Bronchial epithelial cell (primary cell): ENCODE data around the gene B3GALT6. TPM values are rescaled to one million over a fixed set of nuclear protein-coding genes. Genes with fewer than 3 reads are reported as not detected.

Experiments
- DNase-seq: peaks from one replicate; pipeline ENCODE4 v3.0.0-alpha.2; 2010; ENCODE audit warnings: low read depth
- FAIRE-seq: peaks from 2 replicates; lab custom pipeline; 2011; peaks lifted over from hg19 to GRCh38; lab: Jason Lieb, UNC
- H3K27me3 ChIP-seq: 2 replicates; pipeline ENCODE4 v1.5.1; 2011; ENCODE audit warnings: low read length; ENCODE audit not compliant: control insufficient read depth, insufficient read depth
- H3K36me3 ChIP-seq: 2 replicates; pipeline ENCODE4 v1.5.1; 2011; ENCODE audit warnings: low read length; ENCODE audit not compliant: control insufficient read depth, insufficient read depth
- H3K4me3 ChIP-seq: 2 replicates; pipeline ENCODE4 v1.5.1; 2011; ENCODE audit warnings: mild to moderate bottlenecking, low read depth, low read length, control low read depth
- total RNA-seq: library from RNA; depleted of rRNA; stranded (reverse); fragments of >200 nt; gene quantifications from 2 replicates; pipeline ENCODE4 v1.2.1, GENCODE V29; 2014
- TF ChIP-seq, protein P1 (sequence below): IDR thresholded peaks from 2 replicates; pipeline ENCODE4 v1.5.1; 2011; ENCODE audit warnings: mild to moderate bottlenecking, moderate library complexity, low read length, control low read depth, inconsistent platforms; ENCODE audit not compliant: insufficient read depth, severe bottlenecking

The B3GALT6 gene
- total RNA-seq, 1 donor from 2014 or later, result 24.5 TPM

DNA sequence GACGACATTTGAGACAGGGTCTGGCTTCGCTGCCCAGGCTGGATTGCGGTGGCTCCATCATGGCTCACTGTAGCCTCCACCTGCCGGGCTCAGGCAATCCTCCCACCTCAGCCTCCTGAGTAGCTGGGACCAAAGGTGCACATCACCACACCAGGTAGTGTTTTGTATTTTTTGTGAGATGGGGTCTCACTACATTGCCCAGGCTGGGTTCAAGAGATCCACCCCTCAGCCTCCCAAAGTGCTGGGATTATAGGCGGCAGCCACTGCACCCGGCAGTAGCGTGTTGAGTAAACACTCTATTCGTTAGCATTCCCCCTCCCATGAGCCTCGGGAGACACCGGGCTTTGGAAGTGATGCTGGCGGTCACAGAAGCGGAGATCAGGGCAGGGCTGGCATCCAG lies 21.3 kb downstream of the B3GALT6 start:
- no peak for DNase-seq
- TF ChIP-seq, protein P1, sequence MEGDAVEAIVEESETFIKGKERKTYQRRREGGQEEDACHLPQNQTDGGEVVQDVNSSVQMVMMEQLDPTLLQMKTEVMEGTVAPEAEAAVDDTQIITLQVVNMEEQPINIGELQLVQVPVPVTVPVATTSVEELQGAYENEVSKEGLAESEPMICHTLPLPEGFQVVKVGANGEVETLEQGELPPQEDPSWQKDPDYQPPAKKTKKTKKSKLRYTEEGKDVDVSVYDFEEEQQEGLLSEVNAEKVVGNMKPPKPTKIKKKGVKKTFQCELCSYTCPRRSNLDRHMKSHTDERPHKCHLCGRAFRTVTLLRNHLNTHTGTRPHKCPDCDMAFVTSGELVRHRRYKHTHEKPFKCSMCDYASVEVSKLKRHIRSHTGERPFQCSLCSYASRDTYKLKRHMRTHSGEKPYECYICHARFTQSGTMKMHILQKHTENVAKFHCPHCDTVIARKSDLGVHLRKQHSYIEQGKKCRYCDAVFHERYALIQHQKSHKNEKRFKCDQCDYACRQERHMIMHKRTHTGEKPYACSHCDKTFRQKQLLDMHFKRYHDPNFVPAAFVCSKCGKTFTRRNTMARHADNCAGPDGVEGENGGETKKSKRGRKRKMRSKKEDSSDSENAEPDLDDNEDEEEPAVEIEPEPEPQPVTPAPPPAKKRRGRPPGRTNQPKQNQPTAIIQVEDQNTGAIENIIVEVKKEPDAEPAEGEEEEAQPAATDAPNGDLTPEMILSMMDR, result no peak
- no peak for FAIRE-seq

GRCh38 chr1:1253972-1254666 lies 22.1 kb downstream of the B3GALT6 start:
- TF ChIP-seq, protein P1, result no peak
- DNase-seq, result no peak
- Histone ChIP-seq H3K27me3 (no peaks in the 10 kb centered on the region), H3K36me3 (peaks cover 10% of the 10 kb centered on the region), H3K4me3 (no peak overlapping the region)
- no peak for FAIRE-seq

More for the DNA sequence above, 21.3 kb downstream of the B3GALT6 start:
- Histone ChIP-seq H3K36me3 (peaks cover 9% of the 10 kb centered on the region), H3K27me3 (no peaks in the 10 kb centered on the region), H3K4me3 (no peak overlapping the region)

GRCh38 chr1:1254667-1254998 lies 22.6 kb downstream of the B3GALT6 start:
- TF ChIP-seq, protein P1, result no peak
- peaks cover 13% of the 10 kb centered on the region for H3K36me3 ChIP-seq
- no peak overlapping the region for H3K4me3 ChIP-seq
- FAIRE-seq, result no peak
- no peak for DNase-seq
- H3K27me3 ChIP-seq, result no peaks in the 10 kb centered on the region

DNA sequence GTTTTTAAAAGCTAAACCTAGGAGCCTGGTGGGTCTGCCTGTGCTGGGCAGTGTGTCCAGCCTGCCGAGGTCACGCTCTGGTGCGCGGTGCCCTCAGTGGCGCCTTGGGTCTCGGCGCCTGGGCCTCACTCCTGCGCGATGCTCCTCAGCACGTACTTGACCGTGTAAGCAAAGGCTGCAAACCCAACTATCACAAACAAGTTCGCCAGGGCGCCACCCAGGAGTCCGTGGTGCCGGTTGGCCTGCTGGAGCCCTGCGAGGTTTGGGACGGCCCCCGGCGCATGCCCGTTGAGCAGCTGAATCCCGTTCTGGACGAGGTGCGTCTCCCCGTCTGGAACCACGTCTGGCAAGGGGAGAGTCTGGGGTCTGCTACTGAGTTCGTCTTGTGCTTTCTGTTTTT lies 23.0 kb downstream of the B3GALT6 start:
- TF ChIP-seq, protein P1, result no peak
- Histone ChIP-seq H3K27me3 (no peaks in the 10 kb centered on the region), H3K4me3 (no peak overlapping the region), H3K36me3 (peaks cover 13% of the 10 kb centered on the region)
- no peak for DNase-seq
- FAIRE-seq, result no peak

DNA sequence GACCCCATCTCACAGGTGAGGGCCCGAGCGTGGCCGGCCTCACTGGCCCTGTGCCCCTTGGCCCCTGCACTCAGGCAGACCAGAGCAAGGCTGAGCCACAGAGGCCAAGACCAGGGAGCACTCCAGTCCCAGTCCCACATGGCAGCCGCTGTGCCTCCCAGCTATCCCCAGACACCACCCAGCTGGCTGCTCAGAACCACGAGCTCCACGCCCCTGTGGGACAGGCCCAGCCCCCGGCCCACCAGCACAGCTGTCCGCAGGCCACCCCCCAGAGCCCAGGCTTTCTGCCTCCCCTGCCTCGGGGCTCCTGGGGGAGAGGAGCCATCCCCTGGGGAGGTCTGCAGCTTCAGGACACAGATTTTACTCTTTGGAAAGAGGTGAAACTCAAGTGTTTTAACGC lies 23.6 kb downstream of the B3GALT6 start:
- Histone ChIP-seq H3K36me3 (peaks cover 13% of the 10 kb centered on the region), H3K4me3 (no peak overlapping the region), H3K27me3 (no peaks in the 10 kb centered on the region)
- DNase-seq, result no peak
- TF ChIP-seq, protein P1, result no peak
- FAIRE-seq, result no peak
